HG03571 (cell line): ENCODE data around the gene NPC2.
"Not testable (repeated sequence)": the region's sequence is repeated elsewhere in the genome, so short reads cannot be mapped to it uniquely, and the experiment has no call there.

ENCODE experiments used
- ATAC-seq: cut with Tn5 transposase; IDR thresholded peaks from one replicate; pipeline ENCODE4 v1.9.1; 2021; ENCODE audit not compliant: unreplicated experiment

NPC2 gene

DNA sequence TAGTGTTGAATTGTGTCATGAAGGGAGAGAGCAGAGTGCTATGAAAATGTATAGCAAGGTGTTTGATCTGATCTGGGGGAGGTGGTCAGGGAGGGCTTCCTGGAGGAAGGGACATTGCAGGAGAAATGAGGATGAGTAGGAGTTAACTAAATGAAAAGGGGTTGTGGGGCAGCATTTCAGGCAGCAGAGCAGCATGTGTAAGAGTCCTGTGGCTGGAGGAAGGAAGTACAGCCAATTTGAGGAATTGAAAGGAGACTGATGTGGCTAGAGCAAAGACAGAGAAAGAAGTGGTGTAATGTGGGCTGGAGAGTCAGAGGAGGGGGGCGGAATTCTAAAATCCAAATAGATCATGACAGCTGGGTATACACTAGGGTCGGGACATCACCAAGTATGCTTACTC lies 20.5 kb downstream of the NPC2 start:
- no peak for ATAC-seq

DNA sequence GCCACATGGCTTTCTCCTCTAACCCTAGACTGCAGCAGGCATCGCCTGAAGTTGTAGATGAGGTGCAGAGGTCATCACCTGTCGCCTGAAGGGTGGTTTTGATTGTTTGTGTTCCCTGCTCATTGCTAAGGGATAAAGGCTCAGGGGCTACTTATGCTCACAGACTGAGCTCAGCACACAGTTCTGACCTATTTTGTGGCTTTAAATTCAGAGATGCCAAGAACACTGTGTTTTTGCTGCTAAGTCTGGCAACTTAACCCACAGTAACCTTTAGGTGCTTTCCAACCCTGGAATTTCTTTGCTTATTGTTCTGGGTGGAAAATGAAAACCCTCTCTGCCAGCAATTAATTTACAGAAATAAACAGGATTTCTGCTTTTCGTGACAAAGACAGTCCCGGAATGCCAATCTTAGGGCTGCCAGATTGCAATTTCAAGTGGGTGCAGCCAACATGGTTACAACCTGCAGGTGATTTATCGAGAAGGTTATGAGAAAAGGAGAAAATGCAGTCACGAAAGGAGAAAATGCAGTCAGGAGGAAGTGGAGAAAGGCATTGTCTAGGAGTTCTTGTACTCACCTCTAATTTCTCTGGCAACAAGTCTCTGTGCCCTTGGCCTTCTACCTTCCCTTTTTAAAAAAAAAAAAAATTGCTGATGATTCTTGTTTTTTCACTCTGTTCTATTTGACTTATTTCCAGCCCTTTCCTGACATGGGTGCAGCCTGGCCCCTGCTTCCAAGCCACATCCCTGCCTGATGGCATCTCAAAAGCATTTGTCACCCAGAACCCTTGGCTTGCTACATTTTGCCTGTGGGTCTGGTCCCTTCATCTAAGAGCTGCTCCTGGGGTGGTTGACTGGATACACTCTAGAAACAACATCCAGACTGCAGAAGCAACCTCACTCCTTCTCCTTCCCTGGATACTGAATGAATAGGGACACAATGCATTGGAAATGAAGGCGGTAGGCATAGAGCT lies 23.3 kb downstream of the NPC2 start:
- no peak for ATAC-seq

DNA sequence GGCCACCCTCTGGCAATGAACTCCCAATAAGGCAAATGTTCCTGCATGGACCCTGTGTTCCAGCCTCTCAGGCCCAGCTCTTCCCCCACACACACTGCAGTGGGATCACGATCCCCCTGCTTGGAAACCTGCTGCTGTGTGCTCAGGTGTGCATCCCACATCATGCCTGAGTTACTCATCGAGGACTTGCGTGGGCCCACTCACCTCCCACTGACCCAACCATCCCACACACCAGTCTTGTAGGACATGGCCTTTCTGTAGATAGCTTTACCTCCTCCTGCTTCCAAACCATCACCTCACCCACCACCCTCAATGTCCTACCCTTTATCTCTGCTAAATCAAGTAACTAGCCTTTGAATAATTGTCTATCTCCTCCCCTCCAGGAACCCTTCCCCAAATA lies 24.6 kb downstream of the NPC2 start:
- ATAC-seq = no peak

DNA sequence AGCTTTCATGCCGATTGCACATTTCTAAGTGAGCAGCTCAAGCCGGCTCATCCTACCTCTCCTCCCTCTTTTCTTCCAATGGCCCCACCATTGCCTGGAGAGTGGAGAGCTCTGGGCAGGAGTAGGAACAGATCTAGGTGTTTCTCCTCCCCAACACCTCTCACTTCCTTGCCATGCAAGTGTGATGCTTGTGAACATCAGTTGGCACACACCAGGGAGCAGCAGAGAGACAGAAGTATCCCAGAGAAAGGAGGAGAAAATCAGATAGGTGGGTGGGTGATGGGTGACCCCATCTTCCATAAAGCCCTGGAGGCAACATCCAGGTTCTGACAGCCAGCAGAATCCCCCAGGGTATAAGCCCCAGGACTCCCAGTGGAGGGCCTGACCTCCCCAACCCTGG lies 27.8 kb downstream of the NPC2 start:
- ATAC-seq = no peak

DNA sequence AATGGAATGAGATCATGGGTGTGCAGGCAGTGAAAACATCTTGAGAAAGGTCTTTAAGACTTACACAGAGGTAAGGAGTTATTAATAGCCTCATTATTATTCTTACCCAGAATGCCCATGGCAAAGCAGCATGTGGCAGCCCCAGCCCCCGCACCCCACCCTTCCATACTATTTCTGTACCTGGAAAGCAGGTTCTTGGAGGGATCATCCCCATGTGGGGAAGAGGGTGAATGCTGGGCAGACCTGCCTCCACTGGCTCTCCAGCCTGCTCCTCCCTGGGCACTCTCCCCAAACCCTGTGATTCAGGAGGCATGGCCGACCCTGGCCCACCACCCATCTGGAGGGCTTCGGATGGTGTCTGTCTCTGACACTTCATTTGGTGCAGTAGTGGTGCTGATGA lies 28.3 kb downstream of the NPC2 start:
- no peak for ATAC-seq

DNA sequence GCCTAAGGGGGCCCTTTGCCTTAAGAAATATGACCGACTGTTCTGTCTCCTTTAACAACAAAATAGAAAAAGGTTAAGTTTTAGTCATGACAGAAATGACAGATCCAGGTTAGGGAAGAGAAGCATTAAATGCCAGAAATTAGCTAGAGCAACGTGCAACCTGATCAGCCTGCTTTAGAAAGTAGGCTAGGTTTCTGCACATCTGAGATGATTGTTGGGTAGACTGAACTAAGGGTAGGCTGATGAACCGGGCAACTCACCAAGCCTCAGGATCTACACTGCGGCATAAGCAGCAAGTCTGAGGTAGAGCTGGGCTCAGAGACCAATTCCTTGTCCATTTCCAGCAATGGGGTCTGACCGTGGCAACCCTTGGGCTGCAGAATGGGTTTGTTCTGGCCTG lies 29.4 kb downstream of the NPC2 start:
- no peak for ATAC-seq

DNA sequence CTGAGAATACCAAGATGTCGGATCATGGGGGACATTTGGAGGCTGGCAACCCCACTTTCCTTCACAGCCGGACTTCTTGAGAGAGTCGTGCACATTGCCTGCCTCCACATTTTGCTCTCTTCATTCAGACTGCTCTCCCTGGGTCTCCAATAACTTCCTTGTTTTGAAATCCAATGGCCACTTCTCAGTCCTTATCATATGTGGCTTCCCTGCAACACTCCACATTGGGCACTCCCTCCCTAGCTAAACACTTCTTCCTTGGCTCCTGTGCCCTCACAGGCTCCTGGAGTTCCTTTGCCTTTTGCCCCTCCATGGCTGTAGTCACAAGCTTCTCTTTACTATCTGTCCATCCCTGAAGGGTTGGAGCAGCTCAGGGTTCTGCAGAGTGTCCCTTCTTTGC lies 30.1 kb downstream of the NPC2 start:
- ATAC-seq = no peak

DNA sequence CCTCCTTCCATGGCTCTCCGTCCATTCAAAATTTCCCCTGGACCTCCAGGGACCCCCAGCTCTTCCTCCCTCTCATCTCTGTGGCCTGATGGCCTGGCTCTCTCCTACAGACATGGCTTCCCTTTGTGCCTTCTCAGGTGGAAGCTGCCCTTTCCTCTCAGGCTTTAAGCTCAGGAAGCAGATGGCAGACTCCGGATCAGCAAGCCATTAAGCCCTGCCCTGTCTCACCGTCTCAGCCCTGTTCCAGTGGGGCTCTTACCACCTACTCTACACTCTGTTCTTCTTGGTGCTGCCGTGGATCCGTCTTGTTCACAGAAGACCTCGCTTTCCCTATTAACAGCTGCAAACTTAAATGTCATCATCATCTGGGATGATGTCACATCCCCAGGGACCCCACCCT lies 33.1 kb downstream of the NPC2 start:
- ATAC-seq = no peak

DNA sequence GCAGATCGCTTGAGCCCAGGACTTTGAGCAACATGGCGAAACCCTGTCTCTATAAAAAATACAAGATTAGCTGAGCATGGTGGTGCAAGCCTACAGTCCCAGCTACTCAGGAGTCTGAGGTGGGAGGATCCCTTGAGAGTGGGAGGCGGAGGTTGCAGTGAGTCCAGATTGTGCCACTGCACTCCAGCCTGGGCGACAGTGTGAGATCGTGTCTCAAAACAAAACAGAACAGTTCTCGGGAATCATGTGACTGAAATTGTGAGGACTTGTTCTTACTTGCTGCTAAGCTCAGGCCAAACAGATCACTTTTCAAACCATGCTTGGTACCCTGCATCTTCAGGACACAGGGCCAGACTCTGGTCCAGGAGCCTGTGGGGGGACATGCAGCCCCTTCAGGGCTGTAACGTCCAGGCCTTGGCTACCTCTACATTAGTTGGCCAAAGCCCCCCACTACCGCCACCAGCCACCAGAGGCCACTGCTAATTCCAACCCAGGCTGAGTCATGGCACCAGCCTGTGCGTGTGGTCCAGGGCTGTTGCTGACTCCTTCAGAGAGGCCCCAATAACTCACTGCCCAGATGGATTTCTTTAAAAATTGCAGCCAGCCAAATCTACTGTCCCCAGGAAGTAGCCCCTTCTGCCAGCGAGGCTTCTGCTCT lies 33.7 kb downstream of the NPC2 start:
- ATAC-seq = no peak

DNA sequence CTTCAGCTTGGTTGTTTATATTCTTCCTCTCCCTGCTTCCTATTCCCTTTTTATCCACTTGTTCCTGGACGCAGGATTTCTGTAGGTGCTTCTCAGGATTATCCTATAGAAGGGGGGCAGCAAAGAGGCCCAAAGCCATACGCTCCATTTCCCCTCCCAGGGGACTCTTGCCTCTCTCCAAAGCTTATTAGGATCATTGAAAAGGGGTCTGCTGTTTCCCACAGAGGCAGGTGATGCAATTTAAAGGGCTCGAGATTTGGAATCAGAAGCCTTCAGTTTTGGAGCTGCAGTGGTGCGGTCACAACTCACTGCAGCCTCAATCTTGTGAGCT lies 35.6 kb downstream of the NPC2 start:
- ATAC-seq = no peak

DNA sequence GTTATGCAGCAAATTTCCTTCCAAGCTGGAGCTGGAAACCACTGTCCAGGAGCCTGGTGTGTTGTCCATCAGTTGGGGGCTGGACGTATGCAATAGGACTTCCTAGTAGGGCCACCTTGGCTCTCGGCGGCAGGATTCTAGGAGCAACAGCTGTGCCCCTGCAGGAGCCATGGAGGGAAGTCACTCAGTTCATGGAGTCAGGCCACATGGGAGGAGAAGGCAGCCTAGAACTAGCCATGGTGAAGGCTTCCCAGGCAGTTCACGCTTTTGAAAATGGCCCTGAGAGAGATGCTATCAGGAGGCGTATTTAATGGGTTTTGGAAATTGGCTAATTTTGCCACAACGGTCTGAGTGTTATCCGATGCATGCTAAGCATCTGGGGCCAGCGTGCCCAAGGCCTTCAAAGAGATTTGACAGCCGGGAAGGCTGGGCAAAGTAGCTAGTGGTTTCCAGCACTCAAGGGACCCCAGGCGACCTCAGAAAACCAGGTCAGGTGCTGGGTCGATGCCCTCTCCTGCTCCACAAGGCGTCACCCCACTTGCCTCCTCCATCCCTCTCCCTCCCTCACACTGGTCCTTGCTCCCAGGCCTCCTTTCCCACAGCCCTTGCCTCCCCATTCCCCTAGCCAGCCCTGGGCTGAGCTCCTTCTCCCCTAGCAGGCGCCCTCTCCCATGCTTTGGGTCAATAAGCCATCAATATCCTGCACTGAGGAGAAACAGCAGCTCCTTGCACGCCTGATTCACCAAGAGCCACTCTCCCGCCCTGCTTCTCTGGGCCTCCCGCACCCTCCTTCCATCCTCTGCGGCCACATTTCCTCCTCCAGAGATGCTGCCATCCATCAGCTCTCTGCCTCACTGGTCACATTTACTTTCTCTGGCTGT lies 36.2 kb downstream of the NPC2 start:
- no peak for ATAC-seq

DNA sequence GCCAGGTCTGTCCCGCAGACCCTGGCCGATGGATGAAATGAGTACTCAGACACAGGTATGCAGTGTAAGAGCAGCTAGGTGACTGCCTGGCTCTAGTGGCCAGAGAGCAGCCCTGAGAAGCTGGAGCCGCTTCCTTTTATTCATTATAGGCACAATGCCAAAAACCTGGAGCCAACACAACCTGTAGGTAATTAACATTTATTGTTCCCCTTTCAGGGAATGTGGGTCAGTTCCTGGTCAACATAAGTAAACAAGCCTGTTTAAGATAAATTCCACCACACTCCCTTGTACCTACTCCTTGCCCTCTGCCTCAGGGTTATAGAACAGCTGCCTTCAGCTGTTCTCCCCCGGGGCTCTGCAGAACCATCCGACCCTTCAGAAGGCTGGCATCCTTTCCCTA lies 38.7 kb downstream of the NPC2 start:
- ATAC-seq = not testable (repeated sequence)

DNA sequence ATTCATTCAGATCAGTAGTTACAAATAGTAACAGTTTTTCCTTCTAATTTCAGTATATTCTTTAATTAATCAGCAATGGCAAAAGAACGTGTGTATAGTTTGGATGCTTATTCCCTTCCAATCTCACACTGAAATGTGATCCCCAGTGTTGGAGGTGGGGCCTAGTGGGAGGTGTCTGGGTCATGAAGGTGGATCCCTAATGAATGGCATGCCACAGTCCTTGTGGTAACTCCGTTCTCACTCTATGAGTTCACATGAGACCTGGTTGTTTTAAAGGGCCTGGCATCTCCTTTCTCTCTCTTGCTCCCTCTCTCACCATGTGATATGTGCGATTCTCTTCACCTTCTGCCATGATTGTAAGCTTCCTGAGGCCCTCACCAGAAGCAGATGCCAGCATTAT lies 48.2 kb downstream of the NPC2 start:
- no peak for ATAC-seq

DNA sequence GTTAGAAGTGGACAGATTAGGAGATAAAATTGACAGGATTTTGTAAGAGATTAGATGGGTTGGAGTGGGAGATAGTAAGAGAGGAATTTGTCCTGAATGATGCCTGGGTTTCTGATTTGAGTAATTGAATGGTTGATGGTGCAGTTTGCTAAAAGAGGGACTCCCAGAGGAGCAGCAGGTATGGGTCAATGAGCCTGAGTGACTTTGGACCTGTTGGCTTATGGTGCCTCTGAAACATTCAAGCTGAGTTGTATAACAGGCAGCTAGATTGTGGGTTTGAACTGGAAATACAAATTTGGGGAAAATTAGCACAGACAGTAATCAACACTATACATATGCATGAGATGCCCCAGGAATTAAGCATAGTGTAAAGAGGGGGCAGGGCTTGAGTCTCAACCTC lies 50.3 kb downstream of the NPC2 start:
- no peak for ATAC-seq

DNA sequence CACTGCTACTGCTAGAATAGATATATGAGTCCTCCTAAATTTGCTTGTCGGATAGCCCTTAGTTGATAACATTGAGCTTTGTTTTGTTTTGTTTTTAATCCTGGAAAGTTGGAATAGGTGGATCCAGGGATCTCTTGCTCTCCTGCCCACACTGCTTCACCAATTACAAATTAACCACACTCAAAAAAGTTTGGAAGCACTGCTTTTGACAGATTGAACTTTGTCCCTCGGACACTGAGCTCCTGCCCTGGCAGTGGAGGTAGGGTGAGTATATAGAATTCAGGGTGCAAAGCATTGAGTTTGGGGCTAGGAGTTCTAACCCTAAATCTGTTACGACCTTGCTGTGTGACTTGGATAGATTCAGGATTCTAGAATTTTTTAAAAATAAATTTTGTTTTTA lies 52.0 kb downstream of the NPC2 start:
- ATAC-seq = no peak

DNA sequence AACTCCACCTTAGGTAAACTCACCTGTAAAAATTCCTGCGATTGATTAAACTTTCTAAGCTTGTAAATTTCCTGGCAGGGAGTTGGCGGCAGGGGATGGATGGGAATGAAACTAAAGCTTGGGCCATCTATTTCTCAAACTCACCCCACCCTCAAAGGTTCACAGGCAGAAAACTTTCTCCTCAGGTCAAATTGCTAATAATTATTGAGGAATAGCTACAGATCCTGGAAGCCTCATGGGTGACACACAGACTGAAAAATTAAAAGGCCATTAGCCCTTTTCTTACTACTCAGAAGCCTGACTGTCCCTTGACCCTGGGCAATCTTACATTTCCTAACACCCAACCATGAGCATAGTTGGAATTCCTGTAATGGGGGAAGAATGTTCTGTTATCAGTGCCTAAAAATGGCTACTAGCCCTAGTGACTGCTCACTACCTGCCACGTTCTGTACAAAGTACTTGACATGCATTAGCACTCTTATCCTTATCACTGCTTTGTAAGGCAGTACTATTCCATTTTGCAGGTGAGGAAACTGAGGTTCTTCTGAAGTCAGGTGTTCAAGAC lies 54.7 kb downstream of the NPC2 start:
- no peak for ATAC-seq

DNA sequence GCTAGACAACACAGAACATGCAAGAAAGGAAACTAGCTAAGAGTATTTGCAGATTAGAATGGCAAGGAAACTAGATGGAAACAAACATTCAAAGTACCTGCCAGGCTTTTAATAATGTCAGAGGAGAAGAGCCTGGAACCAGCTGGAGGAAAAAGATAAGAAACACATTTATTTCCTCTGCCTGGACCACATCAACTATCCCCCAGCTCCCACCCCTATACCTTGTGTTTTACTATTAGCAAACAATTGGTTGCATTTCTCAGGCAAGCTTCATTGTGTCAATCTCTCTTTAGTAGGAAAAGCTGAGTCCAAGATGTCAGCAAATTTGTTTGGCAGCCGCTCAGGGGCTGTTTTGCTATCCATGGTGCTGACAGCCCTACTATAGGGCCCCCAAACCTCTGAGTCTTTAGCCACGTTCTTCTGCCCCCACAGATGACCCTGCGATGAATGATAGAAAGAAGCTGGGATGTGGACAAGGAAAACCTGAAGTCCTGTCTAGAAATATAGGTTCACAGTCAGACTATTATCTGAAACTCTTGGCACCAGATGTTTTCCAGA lies 55.5 kb downstream of the NPC2 start:
- ATAC-seq = no peak

DNA sequence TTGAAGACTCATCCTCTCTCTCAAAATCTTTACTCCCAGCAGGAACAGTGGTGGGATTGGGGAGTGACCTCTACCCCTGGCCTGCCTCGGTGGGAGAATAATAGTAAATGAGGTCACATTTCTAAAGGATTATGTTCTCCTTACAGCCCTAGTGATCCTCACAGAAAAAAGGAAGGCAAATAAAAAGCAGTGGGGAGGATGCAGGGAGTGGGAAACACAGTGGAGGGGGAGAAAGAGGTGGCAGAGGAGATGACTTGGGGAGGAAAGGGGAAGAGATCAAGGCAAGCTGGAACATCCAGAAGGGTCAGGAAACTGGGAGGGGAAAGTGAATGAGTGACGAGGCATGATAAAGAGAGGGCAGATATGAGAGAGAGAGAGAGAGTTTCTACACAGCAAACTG lies 58.8 kb downstream of the NPC2 start:
- no peak for ATAC-seq

DNA sequence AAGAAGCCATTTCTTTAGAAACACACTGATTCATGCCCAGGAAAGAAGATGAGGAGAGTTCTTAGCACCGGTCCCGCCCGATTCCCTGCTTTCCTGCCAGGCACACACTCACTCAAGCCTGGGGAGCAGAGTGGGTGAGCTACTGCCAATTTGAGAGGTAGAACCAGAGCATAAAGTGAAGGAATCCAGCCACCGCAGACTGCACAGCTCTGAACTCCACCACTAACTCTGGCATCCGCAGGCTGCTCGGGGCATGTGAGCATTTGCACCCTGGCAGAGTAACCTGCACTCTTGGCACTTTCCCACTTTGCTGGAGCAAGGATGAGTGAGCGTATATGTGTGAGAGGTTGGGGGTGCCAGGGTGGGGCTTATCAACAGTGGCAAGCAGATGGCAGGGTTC lies 63.1 kb downstream of the NPC2 start:
- ATAC-seq = no peak
